Common myeloid progenitor, CD34-positive (primary cell): ENCODE results near the gene DDHD1.
A peak's percentile ranks its signal among the peaks of the same experiment; 100 is the strongest.

ENCODE experiments used
- CTCF ChIA-PET: fragments of 350-600 bp; sonication (Branson Sonifier 250); formaldehyde crosslinking; loops from one replicate; lab custom pipeline; 2021; ENCODE audit warnings: antibody characterized with exemption; lab: Charles Lee
- POLR2A ChIA-PET: fragments of 350-600 bp; sonication (Branson Sonifier 250); formaldehyde crosslinking; loops from one replicate; lab custom pipeline; 2021; ENCODE audit warnings: antibody characterized with exemption; lab: Charles Lee
- DNase-seq, 3 donors: peaks; one replicate each; pipeline versions ENCODE4 v3.0.0 to v3.0.0-alpha.2; 2013
- H3K27ac ChIP-seq, 2 experiments: 1 replicate in 1 of 2; 2 replicates in 1 of 2; pipeline ENCODE4 v1.7.0; 2013; ENCODE audit warnings: inconsistent platforms in 2 of 2, low read length in 2 of 2, mild to moderate bottlenecking in 2 of 2, low read depth in 1 of 2, moderate library complexity in 1 of 2; ENCODE audit not compliant: severe bottlenecking in 2 of 2, insufficient read depth in 1 of 2, poor library complexity in 1 of 2
- H3K27me3 ChIP-seq, 5 experiments: replicated peaks in 2 of 5; 1 replicate in 3 of 5; 2 replicates in 2 of 5; pipeline versions ENCODE4 v1.6.1 to v1.7.0; 2013; ENCODE audit warnings: low read length in 4 of 5, mild to moderate bottlenecking in 2 of 5, moderate library complexity in 2 of 5, inconsistent platforms in 1 of 5; ENCODE audit not compliant: insufficient read depth in 5 of 5, control insufficient read depth in 4 of 5
- H3K36me3 ChIP-seq, 4 experiments: 1 replicate in 2 of 4; 2 replicates in 2 of 4; pipeline versions ENCODE4 v1.6.1 to v1.7.0; 2013; ENCODE audit warnings: low read length in 3 of 4, control low read depth in 1 of 4, mild to moderate bottlenecking in 1 of 4; ENCODE audit not compliant: control insufficient read depth in 4 of 4, insufficient read depth in 4 of 4
- H3K4me1 ChIP-seq, 4 experiments: 1 replicate in 3 of 4; 2 replicates in 1 of 4; pipeline versions ENCODE4 v1.6.1 to v1.7.1; 2013; ENCODE audit warnings: low read length in 3 of 4, mild to moderate bottlenecking in 3 of 4, control low read depth in 1 of 4, inconsistent platforms in 1 of 4, moderate library complexity in 1 of 4; ENCODE audit not compliant: control insufficient read depth in 4 of 4, insufficient read depth in 4 of 4; ENCODE audit errors: control extremely low read depth in 1 of 4
- H3K4me3 ChIP-seq, 7 experiments: 1 replicate in 4 of 7; 2 replicates in 3 of 7; pipeline versions ENCODE4 v1.5.1 to v1.7.0; 2013; ENCODE audit warnings: mild to moderate bottlenecking in 7 of 7, low read length in 6 of 7, moderate library complexity in 6 of 7, inconsistent platforms in 2 of 7, low read depth in 2 of 7, control low read depth in 1 of 7; ENCODE audit not compliant: insufficient read depth in 4 of 7, control insufficient read depth in 1 of 7; ENCODE audit errors: extremely low read depth in 1 of 7
- H3K9me3 ChIP-seq, 5 experiments: 1 replicate in 4 of 5; 2 replicates in 1 of 5; pipeline versions ENCODE4 v1.6.1 to v1.7.1; 2013; ENCODE audit warnings: low read length in 4 of 5, mild to moderate bottlenecking in 2 of 5, inconsistent platforms in 1 of 5, low read depth in 1 of 5, moderate library complexity in 1 of 5; ENCODE audit not compliant: control insufficient read depth in 4 of 5, insufficient read depth in 2 of 5; ENCODE audit errors: control extremely low read depth in 1 of 5
- WGBS: methylation state at CpG from one replicate; pipeline ENCODE4 v1.1.5; 2013; ENCODE audit not compliant: insufficient coverage; 5-methylcytosine and 5-hydroxymethylcytosine counted together

DDHD1 gene

GRCh38 chr14:53174918-53175317, 21.8 kb upstream of the DDHD1 start:
- Histone ChIP-seq H3K27me3 (no peaks in the 10 kb centered on the region), H3K9me3 (no peaks in the 10 kb centered on the region), H3K4me3 (no peak overlapping the region), H3K4me1 (no peaks in the 10 kb centered on the region), H3K36me3 (no peaks in the 10 kb centered on the region), H3K27ac (no peak overlapping the region)
- POLR2A ChIA-PET: no interaction called here
- WGBS: 100% methylated on average over 1 of the region's 4 CpGs
- no peak for DNase-seq
- CTCF ChIA-PET: no interaction called here

- peaks cover 0 to 4% (median 0%) of the 10 kb centered on the region in 5 experiments for H3K9me3 ChIP-seq
- no peaks in the 10 kb centered on the region for H3K27me3 ChIP-seq
- no peak overlapping the region for H3K4me3 ChIP-seq
- no peak overlapping the region for H3K27ac ChIP-seq
- H3K36me3 ChIP-seq: no peaks in the 10 kb centered on the region
- 91% methylated on average over 9 of the region's 9 CpGs for WGBS
- POLR2A ChIA-PET: no interaction called here
- no peaks in the 10 kb centered on the region for H3K4me1 ChIP-seq
- CTCF ChIA-PET: no interaction called here
- DNase-seq: no peak
These were observed 15.7 kb upstream of the DDHD1 start for GRCh38 chr14:53168786-53169185.

- DNase-seq: no peak
- ChIA-PET POLR2A (interaction anchor here (0.6 kb wide), 1 partner anchor 466 kb away, joined by 3 read pairs; no protein-coding TSS in a partner anchor), CTCF (no interaction called here)
- WGBS: 94% methylated on average over 4 of the region's 4 CpGs
- H3K27me3 ChIP-seq: no peaks in the 10 kb centered on the region
- no peaks in the 10 kb centered on the region for H3K36me3 ChIP-seq
- H3K4me1 ChIP-seq: no peaks in the 10 kb centered on the region
- no peak overlapping the region for H3K4me3 ChIP-seq
- peaks cover 0 to 5% (median 0%) of the 10 kb centered on the region in 5 experiments for H3K9me3 ChIP-seq
- H3K27ac ChIP-seq: no peak overlapping the region
These were observed 14.6 kb upstream of the DDHD1 start for GRCh38 chr14:53167602-53168328.

DNA sequence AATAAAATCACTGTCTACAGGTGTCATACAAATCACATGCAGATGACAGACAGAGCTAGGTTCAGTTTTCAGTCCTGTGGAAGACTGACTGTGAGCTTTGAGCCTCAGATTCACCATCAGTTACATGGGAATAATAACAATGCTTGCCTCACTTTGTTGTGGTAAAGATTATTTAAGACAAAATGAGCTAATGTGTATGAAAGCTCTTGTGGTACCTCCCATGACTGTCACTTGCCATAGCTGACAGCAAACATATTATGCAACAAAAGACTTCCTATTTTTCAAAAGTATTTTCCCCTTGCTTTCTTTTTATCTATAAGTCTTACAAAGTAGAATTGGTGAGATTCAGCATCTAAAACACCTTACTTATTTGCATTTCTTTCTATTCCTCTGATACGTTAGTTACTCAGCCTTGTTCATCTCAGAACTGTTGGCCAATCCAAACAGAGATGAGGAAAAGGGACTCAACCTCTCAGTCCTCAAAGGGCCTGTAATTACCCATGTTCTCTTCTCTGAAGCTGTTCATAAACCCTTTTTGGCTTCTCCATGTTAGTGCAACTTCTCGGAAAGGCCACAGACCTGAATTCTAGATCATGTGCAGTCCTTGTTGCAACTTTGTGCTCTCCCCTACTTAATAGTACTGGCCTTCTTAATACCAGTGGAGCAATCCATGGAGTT, 8.8 kb upstream of the DDHD1 start:
- ChIA-PET CTCF (interaction anchor here (1.0 kb wide), 1 partner anchor 23 kb away, joined by 3 read pairs; no protein-coding TSS in a partner anchor), POLR2A (no interaction called here)
- DNase-seq: peak in 2 of 3 donors; percentile 65 to 73
- Histone ChIP-seq H3K9me3 (peaks cover 0 to 5% (median 0%) of the 10 kb centered on the region in 5 experiments), H3K36me3 (no peaks in the 10 kb centered on the region), H3K27me3 (no peaks in the 10 kb centered on the region), H3K27ac (no peak overlapping the region), H3K4me3 (no peak overlapping the region), H3K4me1 (peaks cover 0 to 6% (median 3%) of the 10 kb centered on the region in 4 experiments)
- 97% methylated on average over 2 of the region's 2 CpGs for WGBS

GRCh38 chr14:53156238-53156637, 3.1 kb upstream of the DDHD1 start:
- Histone ChIP-seq H3K27me3 (no peaks in the 10 kb centered on the region), H3K4me3 (no peak overlapping the region), H3K36me3 (no peaks in the 10 kb centered on the region), H3K4me1 (peaks cover 4 to 19% (median 7%) of the 10 kb centered on the region in 4 experiments), H3K9me3 (no peaks in the 10 kb centered on the region), H3K27ac (no peak overlapping the region)
- ChIA-PET POLR2A (no interaction called here), CTCF (interaction anchor here (1.1 to 1.2 kb wide), 2 partner anchors 9 to 25 kb away, joined by 3 to 4 read pairs; no protein-coding TSS in a partner anchor)
- no peak for DNase-seq
- 100% methylated on average over 3 of the region's 4 CpGs for WGBS

- WGBS: 30% methylated on average over 2 of the region's 4 CpGs
- Histone ChIP-seq H3K36me3 (no peaks in the 10 kb centered on the region), H3K9me3 (no peaks in the 10 kb centered on the region), H3K27me3 (no peaks in the 10 kb centered on the region), H3K4me3 (peak overlapping the region in 5 of 7 experiments; percentile 48 to 90 (median 63)), H3K27ac (peak overlapping the region; percentile 30 to 60), H3K4me1 (peaks cover 15 to 43% (median 25%) of the 10 kb centered on the region in 4 experiments)
- DNase-seq: no peak
- POLR2A ChIA-PET: no interaction called here
- CTCF ChIA-PET: interaction anchor here (0.8 kb wide), 1 partner anchor 10 kb away, joined by 3 read pairs; no protein-coding TSS in a partner anchor
These were observed 584 bp upstream of the DDHD1 start for GRCh38 chr14:53153702-53154112.
